Measurements from ENCODE around the gene EXOC6B.

EXOC6B gene

DNA sequence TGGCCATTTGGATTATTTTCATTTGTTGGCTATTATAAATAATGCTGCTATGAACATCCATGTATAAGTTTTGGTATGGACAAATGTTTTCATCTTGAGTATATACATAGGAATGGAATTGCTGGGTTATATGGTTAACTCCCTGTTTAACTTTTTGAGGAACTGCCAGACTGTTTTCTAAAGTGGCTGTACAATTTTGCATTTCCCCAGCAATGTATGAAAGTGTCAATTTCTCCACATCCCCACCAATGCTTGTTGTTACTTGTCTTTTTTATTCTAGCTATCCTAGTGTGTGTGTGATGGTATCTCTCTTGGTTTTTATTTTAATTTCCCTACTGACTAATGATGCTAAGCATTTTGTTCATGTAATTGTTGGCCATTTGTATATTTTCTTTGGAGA is 587.5 kb downstream of the EXOC6B start:
- ChIA-PET CTCF (no interaction called here), POLR2A (no interaction called here)
- TF ChIP-seq, protein P1, sequence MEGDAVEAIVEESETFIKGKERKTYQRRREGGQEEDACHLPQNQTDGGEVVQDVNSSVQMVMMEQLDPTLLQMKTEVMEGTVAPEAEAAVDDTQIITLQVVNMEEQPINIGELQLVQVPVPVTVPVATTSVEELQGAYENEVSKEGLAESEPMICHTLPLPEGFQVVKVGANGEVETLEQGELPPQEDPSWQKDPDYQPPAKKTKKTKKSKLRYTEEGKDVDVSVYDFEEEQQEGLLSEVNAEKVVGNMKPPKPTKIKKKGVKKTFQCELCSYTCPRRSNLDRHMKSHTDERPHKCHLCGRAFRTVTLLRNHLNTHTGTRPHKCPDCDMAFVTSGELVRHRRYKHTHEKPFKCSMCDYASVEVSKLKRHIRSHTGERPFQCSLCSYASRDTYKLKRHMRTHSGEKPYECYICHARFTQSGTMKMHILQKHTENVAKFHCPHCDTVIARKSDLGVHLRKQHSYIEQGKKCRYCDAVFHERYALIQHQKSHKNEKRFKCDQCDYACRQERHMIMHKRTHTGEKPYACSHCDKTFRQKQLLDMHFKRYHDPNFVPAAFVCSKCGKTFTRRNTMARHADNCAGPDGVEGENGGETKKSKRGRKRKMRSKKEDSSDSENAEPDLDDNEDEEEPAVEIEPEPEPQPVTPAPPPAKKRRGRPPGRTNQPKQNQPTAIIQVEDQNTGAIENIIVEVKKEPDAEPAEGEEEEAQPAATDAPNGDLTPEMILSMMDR (IDR thresholded peaks at IDR 0.05; ENCODE audit: control extremely low read depth, extremely low read depth, low read depth, missing control alignments): no peak
- no peak for DNase-seq (ENCODE audit: extremely low spot score)

DNA sequence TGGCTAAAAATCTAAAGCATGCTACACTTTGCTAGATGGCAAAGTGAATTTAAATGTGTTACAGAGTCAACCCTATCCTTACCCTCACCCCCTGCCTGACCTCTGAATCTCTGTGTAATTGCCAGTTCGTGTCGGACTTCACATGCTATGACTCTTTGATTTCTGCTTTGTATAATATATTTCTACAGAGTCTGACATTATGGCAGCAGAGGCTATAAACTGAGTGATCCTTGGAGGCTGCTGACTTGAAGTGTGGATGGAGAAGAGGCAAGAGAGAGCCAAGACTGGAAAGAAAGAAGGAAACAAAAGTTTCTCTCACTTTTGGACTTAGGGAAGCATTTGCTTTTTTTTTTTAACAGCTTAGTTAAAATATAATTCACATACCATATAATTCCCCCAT is 588.3 kb downstream of the EXOC6B start:
- TF ChIP-seq, protein P1 (IDR thresholded peaks at IDR 0.05; ENCODE audit: control extremely low read depth, extremely low read depth, low read depth, missing control alignments): no peak
- POLR2A ChIA-PET: no interaction called here
- CTCF ChIA-PET: no interaction called here
- DNase-seq (ENCODE audit: extremely low spot score): no peak

DNA sequence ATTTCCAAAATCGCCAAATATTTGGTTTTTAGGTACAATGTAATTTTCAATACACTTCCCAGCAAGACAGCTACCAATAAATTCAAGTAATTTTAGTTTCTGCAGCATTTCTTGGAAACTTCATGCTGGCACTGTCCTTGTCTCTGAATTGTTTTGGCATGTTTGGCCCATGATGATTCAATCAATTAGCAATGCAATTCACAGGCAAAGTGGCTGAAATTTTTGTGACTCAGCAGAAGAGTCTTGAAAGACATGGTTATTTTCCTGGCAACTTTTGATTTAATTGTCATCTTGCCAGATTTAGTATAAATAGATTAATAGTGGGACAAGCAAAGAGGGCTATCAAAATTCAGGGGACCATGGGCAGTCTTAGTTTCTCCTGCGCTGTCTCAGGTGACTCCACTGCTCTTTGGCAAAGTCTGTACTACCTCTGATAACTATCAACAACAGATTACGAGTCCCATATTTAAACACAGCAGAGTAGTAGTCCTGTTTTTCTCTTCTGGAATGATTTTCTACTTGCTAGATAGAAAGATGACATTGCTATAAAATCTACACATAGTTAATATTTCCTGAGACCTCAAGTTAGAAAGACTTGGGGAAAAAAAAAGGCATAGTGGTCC is 589.3 kb downstream of the EXOC6B start:
- CTCF ChIA-PET: no interaction called here
- DNase-seq (ENCODE audit: extremely low spot score): no peak
- TF ChIP-seq, protein P1 (IDR thresholded peaks at IDR 0.05; ENCODE audit: control extremely low read depth, extremely low read depth, low read depth, missing control alignments): no peak
- POLR2A ChIA-PET: no interaction called here

DNA sequence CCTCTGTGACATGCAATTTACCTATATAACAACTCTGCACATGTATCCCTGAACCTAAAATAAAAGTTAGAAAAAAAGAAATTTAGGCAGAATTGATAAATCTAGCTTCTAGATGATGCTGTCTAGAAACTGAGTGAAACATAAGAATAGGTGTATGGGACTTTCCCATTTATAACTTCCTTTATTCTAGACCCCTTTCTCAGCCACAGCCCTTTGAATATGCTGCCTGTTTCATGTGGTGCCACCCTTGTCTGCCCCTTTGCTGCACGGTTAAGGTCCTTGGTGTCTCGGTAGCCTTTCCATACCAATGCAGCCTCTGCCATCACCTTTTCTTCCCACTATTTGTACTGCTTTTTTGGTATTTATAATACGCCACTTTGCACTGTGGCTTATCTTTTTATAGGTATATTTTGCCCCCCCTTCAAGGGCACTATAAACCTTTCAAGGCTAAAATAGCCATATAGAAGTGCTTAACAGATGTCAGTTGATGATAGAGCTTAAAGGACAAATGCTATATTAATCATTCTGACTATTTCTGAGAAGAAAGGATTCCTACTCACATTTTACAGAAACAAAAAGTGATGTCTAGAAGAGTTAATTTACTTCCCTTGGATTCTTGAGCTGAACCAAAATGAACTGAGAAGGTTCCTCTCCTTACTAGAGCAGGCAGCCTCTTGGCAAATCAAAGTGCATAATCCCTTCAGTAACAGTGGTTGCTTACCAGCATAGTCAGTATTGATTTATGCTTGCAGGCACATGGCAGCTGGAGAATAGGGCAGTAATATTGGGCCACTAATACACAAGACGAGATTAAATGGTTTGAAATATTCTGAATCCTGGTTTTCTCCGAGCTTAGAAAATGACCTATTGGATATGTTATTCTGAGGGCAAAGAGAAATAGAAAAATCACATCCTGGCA is 590.1 kb downstream of the EXOC6B start:
- CTCF ChIA-PET: no interaction called here
- DNase-seq (ENCODE audit: extremely low spot score): no peak
- TF ChIP-seq, protein P1 (IDR thresholded peaks at IDR 0.05; ENCODE audit: control extremely low read depth, extremely low read depth, low read depth, missing control alignments): no peak
- POLR2A ChIA-PET: no interaction called here

DNA sequence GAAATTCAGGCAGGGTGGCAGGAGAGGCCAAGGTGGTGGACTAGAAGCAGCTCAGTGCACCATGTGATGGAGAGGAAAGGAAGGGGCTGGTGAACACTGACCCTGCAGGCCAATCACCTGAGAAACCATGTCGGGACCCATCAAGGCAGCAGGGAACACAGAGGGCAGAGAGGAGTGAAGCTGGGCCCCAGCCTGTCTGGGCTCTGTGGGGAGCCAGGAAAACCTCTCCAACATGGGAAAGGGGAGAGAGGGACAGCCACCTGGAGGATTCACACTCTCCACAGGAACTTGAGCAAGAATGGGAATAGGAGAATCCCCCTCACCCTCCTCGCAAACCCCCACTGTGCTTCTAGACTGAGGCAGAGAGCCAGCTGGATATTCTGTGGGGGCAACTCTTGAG is 592.6 kb downstream of the EXOC6B start:
- POLR2A ChIA-PET: no interaction called here
- CTCF ChIA-PET: no interaction called here
- TF ChIP-seq, protein P1 (IDR thresholded peaks at IDR 0.05; ENCODE audit: control extremely low read depth, extremely low read depth, low read depth, missing control alignments): no peak
- DNase-seq (ENCODE audit: extremely low spot score): no peak

DNA sequence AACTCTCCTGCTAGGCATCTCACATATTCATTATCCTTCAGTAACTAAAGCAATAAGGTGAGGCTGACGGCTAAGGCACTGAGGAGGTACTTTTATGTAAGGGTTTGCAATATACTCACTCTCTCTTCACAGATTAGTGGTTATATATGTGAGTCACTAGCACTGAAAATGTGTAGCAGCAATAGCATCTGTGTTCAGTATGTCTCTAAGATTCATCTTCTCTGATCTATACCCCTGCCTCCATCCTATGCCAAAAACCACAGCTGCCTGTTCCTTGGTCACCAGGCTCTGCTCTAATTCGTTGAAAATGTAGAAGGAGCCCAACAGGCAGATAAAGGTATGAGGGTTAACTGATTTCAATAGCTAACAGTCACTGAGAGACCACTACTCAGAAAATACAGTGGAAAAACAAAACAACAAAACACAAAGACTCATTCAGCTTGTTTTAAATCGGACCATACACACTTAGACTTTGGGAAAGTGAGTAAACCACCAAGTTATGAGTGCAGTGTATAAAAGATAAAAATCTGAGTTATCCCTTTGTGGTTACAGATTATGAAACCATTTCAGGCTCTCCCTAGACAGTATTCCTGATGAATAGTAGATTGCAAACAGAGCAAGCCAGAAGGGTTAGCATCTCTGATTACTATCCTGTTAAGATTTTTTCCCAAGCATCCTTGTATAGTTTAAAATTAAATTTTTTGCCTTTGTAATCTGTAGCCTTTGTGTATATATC is 602.8 kb downstream of the EXOC6B start:
- no peak for DNase-seq (ENCODE audit: extremely low spot score)
- TF ChIP-seq, protein P1 (IDR thresholded peaks at IDR 0.05; ENCODE audit: control extremely low read depth, extremely low read depth, low read depth, missing control alignments): no peak
- ChIA-PET POLR2A (no interaction called here), CTCF (no interaction called here)

Data from GM10248 (cell line).